Karpas-422 (cell line): ENCODE data around the gene VPS11. TPM values are rescaled to one million over a fixed set of nuclear protein-coding genes. Genes with fewer than 3 reads are reported as not detected.

Experiments
- DNase-seq: peaks from one replicate; pipeline ENCODE4 v3.0.0-alpha.2; 2015
- H2AFZ ChIP-seq: fragments of 200-600 bp; sonication (generic); 2 replicates; pipeline ENCODE4 v1.6.1; 2014; ENCODE audit warnings: antibody characterized with exemption, low read length, mixed read lengths
- H3K27ac ChIP-seq: fragments of 200-600 bp; sonication (generic); 2 replicates; pipeline ENCODE4 v1.5.1; 2014; ENCODE audit warnings: mild to moderate bottlenecking, low read length, moderate library complexity
- H3K27me3 ChIP-seq: fragments of 200-600 bp; sonication (generic); 2 replicates; pipeline ENCODE4 v1.6.1; 2014; ENCODE audit warnings: low read length, mixed read lengths
- H3K36me3 ChIP-seq: fragments of 200-600 bp; sonication (generic); 2 replicates; pipeline ENCODE4 v1.6.1; 2014; ENCODE audit warnings: low read length, mixed read lengths; ENCODE audit not compliant: insufficient read depth
- H3K4me1 ChIP-seq: fragments of 200-600 bp; sonication (generic); 2 replicates; pipeline ENCODE4 v1.6.1; 2014; ENCODE audit warnings: mild to moderate bottlenecking, low read length, mixed read lengths
- H3K4me2 ChIP-seq: fragments of 200-600 bp; sonication (generic); 2 replicates; pipeline ENCODE4 v1.6.1; 2014; ENCODE audit warnings: low read length, low read depth, mild to moderate bottlenecking; ENCODE audit not compliant: poor library complexity, severe bottlenecking
- H3K4me3 ChIP-seq: fragments of 200-600 bp; sonication (generic); 2 replicates; pipeline ENCODE4 v1.5.1; 2014; ENCODE audit warnings: mild to moderate bottlenecking, antibody characterized with exemption, low read length, mixed read lengths
- H3K79me2 ChIP-seq: fragments of 200-600 bp; sonication (generic); 2 replicates; pipeline ENCODE4 v1.6.1; 2014; ENCODE audit warnings: mild to moderate bottlenecking, low read length, mixed read lengths
- H3K9ac ChIP-seq: fragments of 200-600 bp; sonication (generic); 2 replicates; pipeline ENCODE4 v1.6.0; 2014; ENCODE audit warnings: low read length
- H3K9me2 ChIP-seq: fragments of 200-600 bp; sonication (generic), shearing (Covaris generic); replicated peaks from 2 replicates; pipeline ENCODE4 v1.6.0; 2014; ENCODE audit warnings: mild to moderate bottlenecking, low read length, moderate library complexity; ENCODE audit not compliant: insufficient read depth
- H3K9me3 ChIP-seq: fragments of 300-700, 200-600 bp; sonication (generic); 2 replicates; pipeline ENCODE4 v1.6.1; 2014; ENCODE audit warnings: low read length, mixed read lengths
- H4K20me1 ChIP-seq: fragments of 200-600 bp; sonication (generic); 2 replicates; pipeline ENCODE4 v1.6.1; 2014; ENCODE audit warnings: mild to moderate bottlenecking, antibody characterized with exemption, low read length, low read depth; ENCODE audit not compliant: insufficient read depth
- total RNA-seq: library from RNA; depleted of rRNA; stranded (reverse); fragments of >200 nt; shearing (Covaris generic); gene quantifications from 2 replicates; pipeline ENCODE4 v1.2.3, GENCODE V29; 2014; ENCODE audit warnings: low replicate concordance

Gene VPS11
- total RNA-seq, 1 experiment from 2014 or later, result 19.2 TPM

DNA sequence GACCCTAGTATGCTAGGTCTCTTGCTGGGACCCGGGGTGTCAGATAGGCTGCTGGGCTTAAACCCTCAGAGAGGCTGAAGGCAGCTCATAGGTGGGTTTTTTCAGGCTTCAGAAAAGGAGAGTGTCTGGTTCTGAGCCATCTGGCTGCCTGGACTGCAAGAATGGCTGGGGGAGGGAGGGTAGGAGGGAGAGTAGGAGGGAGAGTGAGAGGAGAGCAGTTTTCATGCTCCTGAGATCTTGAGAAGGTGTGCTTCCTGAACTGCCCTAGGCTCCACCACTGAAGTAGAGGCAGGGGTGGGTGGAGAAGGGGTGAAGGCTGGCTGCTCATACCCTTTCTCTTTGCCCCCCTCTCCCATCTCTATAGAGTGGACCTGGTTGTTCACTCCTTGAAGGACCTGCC, 21.7 kb downstream of the VPS11 start:
- Histone ChIP-seq H4K20me1 (no peaks in the 10 kb centered on the region), H3K4me2 (no peak overlapping the region), H3K4me3 (no peak overlapping the region), H3K27me3 (no peaks in the 10 kb centered on the region), H3K9ac (no peak overlapping the region), H2AFZ (no peak overlapping the region), H3K27ac (no peak overlapping the region), H3K9me3 (no peaks in the 10 kb centered on the region), H3K36me3 (peaks cover 8% of the 10 kb centered on the region; the same call in 1 of the 2 replicates), H3K4me1 (peaks cover 28% of the 10 kb centered on the region), H3K9me2 (no peaks in the 10 kb centered on the region), H3K79me2 (peaks cover 23% of the 10 kb centered on the region)
- DNase-seq, result no peak

DNA sequence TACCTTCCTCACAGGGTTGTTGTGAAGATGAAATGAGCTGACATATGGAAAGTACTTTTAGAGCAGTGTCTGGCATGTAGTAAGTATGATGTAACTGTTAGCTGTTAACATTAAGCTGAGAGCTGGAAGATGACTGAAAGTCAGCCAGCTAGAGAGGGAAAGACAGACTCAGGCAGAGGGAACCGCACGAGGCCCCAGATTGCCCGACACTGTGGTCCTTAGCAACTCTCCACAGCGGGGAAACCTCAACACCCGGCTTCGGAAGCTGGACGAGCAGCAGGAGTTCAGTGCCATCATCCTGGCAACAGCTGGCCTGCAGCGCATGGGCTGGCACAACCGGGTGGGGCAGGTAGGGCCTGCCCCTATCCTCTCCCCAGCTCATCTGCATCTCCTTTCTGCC, 23.6 kb downstream of the VPS11 start:
- no peaks in the 10 kb centered on the region for H4K20me1 ChIP-seq
- peaks cover 22% of the 10 kb centered on the region for H3K79me2 ChIP-seq
- H3K27me3 ChIP-seq, result no peaks in the 10 kb centered on the region
- H3K4me3 ChIP-seq, result no peak overlapping the region
- H3K4me1 ChIP-seq, result peaks cover 26% of the 10 kb centered on the region
- no peaks in the 10 kb centered on the region for H3K9me3 ChIP-seq
- no peak overlapping the region for H3K4me2 ChIP-seq
- no peak for DNase-seq
- H2AFZ ChIP-seq, result no peak overlapping the region
- no peaks in the 10 kb centered on the region for H3K9me2 ChIP-seq
- no peak overlapping the region for H3K9ac ChIP-seq
- H3K36me3 ChIP-seq, result peaks cover 8% of the 10 kb centered on the region; the same call in 1 of the 2 replicates
- H3K27ac ChIP-seq, result 0 out of 2 replicates have a peak overlapping the region, but pooled peaks have one; percentile 86

DNA sequence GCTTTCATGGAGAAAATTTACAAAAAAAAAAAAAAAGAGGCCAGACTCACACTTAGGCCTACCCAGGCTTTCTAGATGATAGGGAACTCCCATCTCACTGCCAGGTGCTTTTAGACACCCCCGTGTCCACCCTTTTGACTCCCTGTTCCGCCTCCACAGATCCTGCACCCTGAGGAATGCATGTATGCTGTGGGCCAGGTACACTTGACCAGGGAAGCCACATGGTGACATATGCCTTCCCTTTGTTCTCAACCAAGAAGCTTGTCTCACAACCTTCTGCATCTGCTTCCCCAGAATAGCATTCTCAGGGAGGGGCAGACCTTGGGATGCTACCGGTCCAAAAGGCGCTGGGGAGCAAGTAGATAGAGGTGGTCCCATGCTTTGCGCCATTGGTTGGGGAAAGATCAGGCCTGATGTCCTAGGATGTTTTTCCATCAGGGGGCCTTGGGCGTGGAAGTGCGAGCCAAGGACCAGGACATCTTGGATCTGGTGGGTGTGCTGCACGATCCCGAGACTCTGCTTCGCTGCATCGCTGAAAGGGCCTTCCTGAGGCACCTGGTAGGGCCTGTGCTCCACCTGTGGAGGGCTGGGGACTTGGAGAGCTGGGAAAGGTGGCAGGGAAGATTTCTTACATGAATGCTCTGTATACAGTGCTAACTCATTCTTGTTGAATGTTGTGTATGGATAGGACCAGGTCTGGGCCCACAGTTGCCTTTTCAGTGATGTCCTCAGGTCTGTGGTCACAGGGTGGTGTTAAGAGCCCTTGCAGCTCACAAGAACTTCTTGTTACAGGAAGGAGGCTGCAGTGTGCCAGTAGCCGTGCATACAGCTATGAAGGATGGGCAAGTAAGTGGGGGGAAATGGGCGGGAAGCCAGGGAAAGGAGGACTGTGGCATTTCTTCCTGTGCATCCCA, 24.6 kb downstream of the VPS11 start:
- peak overlapping the region; percentile 76 for H3K4me2 ChIP-seq
- H3K4me1 ChIP-seq, result peaks cover 35% of the 10 kb centered on the region
- H3K27me3 ChIP-seq, result no peaks in the 10 kb centered on the region
- H3K9me2 ChIP-seq, result no peaks in the 10 kb centered on the region
- peaks cover 12% of the 10 kb centered on the region for H3K36me3 ChIP-seq
- no peak for DNase-seq
- no peaks in the 10 kb centered on the region for H3K9me3 ChIP-seq
- H2AFZ ChIP-seq, result no peak overlapping the region
- H4K20me1 ChIP-seq, result no peaks in the 10 kb centered on the region
- H3K27ac ChIP-seq, result peak overlapping the region; percentile 86
- peak overlapping the region; percentile 86; the same call in 1 of the 2 replicates for H3K4me3 ChIP-seq
- peaks cover 21% of the 10 kb centered on the region for H3K79me2 ChIP-seq
- H3K9ac ChIP-seq, result peak overlapping the region; percentile 92; the same call in 1 of the 2 replicates

DNA sequence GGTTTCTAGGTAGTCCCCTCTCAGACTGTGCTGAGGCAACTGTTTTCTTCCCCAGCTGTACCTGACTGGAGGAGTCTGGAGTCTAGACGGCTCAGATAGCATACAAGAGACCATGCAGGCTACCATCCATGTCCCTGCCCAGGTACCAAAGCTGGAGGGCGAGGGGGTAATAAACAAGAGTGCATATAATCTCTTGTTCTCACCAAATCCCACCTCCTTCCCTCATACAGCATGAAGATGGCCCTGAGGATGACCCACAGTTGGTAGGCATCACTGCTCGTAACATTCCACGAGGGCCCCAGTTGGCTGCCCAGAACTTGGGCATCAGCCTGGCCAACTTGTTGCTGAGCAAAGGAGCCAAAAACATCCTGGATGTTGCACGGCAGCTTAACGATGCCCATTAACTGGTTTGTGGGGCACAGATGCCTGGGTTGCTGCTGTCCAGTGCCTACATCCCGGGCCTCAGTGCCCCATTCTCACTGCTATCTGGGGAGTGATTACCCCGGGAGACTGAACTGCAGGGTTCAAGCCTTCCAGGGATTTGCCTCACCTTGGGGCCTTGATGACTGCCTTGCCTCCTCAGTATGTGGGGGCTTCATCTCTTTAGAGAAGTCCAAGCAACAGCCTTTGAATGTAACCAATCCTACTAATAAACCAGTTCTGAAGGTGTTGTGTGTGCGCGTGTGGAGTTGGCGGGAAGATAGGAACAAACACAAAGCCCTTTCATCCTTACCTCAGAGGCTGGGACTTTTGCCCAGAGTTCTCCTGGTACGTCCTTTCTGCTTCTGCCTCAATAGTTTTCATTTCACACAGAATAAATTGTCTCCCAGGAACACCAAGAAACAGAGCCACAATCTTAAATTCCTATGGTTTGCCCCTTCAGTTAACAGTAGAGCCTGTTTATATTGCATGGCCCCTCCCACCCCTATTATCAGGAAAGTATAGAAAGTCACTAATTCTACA, 25.5 kb downstream of the VPS11 start:
- Histone ChIP-seq H3K36me3 (peaks cover 15% of the 10 kb centered on the region), H3K79me2 (peaks cover 18% of the 10 kb centered on the region), H3K4me2 (peak overlapping the region; percentile 76), H3K9me3 (no peaks in the 10 kb centered on the region), H4K20me1 (no peaks in the 10 kb centered on the region), H3K27ac (peak overlapping the region; percentile 86), H2AFZ (no peak overlapping the region), H3K4me1 (peaks cover 45% of the 10 kb centered on the region), H3K9me2 (no peaks in the 10 kb centered on the region), H3K27me3 (no peaks in the 10 kb centered on the region), H3K9ac (peak overlapping the region; percentile 92), H3K4me3 (peak overlapping the region; percentile 86)
- DNase-seq, result peak; percentile 62

DNA sequence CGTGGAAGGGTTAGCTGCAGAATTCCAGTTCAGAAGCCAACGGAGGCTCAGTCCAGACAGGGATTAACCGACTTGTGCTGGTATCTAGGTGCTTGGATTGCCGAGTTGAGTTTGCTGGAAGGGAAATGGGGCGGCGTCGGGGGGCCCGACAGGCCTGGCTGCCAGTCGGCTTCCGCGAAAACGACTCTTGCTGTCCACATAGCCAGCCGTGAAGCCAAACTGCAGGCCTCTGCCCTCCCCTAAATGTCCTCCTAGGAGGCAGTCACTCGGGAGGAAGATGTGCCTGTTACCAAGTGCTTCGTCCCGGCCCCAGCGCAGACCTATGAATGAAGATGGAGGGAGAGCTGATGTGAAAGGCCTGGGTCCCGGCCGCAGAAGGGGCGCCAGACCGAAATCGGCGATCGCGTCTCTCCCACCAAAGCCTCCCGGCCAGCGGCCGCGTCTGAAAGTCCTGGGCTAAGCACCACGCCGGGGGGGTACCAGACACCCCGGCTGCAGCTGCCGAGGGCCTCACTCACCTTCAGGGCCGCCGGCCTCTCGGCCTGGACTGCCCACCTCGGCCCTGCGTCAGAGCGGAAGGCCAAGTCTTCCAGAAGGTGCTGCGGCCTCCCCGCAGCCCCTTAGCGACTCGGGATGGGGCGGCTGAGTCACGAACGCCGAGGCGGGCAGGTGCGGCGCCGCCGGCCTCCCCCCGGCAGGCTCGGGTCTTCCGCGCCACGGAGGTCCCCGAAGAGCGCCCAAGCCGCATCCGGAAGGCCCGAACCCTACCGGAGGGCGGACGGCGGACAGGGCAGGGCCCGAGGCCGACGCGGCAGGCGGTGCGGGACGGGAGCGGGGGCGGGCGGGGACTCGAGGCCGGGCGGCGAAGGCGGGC, 26.6 kb downstream of the VPS11 start:
- no peak overlapping the region for H2AFZ ChIP-seq

DNA sequence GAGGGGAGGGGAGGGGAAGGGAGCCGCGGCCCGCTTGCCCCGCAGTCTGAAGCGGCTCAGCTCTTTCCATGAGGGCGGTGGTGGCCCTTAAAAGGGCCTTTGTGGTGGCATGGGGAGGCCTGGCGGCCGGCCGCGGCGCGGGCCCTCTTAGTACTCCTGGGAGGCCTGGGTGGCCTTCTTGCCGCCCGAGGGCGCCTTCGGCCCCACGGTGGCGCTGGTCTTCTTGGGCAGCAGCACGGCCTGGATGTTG, 27.1 kb downstream of the VPS11 start:
- H3K79me2 ChIP-seq, result peaks cover 19% of the 10 kb centered on the region

More for the DNA sequence above, 26.6 kb downstream of the VPS11 start:
- peak overlapping the region; percentile 76 for H3K4me2 ChIP-seq
- H3K79me2 ChIP-seq, result peaks cover 18% of the 10 kb centered on the region
- H3K27ac ChIP-seq, result peak overlapping the region; percentile 86
- peaks cover 15% of the 10 kb centered on the region for H3K36me3 ChIP-seq
- H3K9ac ChIP-seq, result peak overlapping the region; percentile 92
- H3K4me1 ChIP-seq, result peaks cover 52% of the 10 kb centered on the region
- H3K27me3 ChIP-seq, result no peaks in the 10 kb centered on the region
- no peaks in the 10 kb centered on the region for H3K9me2 ChIP-seq
- peak overlapping the region; percentile 86 for H3K4me3 ChIP-seq
- no peaks in the 10 kb centered on the region for H3K9me3 ChIP-seq
- peak; percentile 67 for DNase-seq
- no peaks in the 10 kb centered on the region for H4K20me1 ChIP-seq

DNA sequence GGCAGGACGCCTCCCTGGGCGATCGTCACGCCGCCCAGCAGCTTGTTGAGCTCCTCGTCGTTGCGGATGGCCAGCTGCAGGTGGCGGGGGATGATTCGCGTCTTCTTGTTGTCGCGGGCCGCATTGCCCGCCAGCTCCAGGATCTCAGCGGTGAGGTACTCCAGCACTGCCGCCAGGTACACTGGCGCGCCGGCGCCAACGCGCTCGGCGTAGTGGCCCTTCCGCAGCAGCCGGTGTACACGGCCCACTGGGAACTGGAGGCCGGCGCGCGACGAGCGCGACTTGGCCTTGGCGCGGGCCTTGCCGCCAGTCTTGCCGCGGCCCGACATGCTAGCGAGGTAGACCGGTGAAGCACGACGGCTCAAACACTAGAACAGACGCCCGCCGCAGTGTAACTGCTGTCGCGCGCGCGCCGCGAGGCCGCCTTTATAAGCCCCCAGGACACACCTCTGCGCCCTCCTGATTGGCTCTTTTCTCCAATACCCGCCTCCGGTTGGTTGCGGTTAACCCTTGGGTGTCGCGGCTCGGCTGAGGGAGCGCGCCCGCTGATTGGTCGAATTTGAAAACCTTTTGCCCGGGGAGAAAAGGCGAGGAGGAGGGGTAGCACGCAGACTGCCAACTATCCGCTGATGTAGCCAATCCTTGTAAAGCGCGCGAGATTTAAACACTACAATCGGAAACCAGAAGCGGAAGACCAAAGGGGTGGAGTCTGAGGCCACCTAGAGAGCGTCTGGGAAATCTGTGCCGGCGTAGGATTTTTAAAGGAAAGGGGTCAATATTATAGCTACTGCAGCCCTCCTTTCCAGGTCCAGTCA, 27.7 kb downstream of the VPS11 start:
- peak overlapping the region; percentile 92 for H3K9ac ChIP-seq
- no peaks in the 10 kb centered on the region for H3K9me3 ChIP-seq
- no peaks in the 10 kb centered on the region for H3K27me3 ChIP-seq
- peaks cover 23% of the 10 kb centered on the region for H3K79me2 ChIP-seq
- peak overlapping the region; percentile 86 for H3K27ac ChIP-seq
- DNase-seq, result peak; percentile 98
- peak overlapping the region; percentile 86 for H3K4me3 ChIP-seq
- H2AFZ ChIP-seq, result no peak overlapping the region
- H3K9me2 ChIP-seq, result no peaks in the 10 kb centered on the region
- no peaks in the 10 kb centered on the region for H4K20me1 ChIP-seq
- H3K36me3 ChIP-seq, result peaks cover 15% of the 10 kb centered on the region
- peaks cover 59% of the 10 kb centered on the region for H3K4me1 ChIP-seq
- peak overlapping the region; percentile 76 for H3K4me2 ChIP-seq

More for the DNA sequence above, 27.1 kb downstream of the VPS11 start:
- Histone ChIP-seq H3K4me1 (peaks cover 54% of the 10 kb centered on the region), H2AFZ (no peak overlapping the region), H3K27ac (peak overlapping the region; percentile 86), H3K9me3 (no peaks in the 10 kb centered on the region), H3K9ac (peak overlapping the region; percentile 92), H4K20me1 (no peaks in the 10 kb centered on the region), H3K4me3 (peak overlapping the region; percentile 86), H3K36me3 (peaks cover 15% of the 10 kb centered on the region), H3K4me2 (peak overlapping the region; percentile 76), H3K27me3 (no peaks in the 10 kb centered on the region), H3K9me2 (no peaks in the 10 kb centered on the region)
- DNase-seq, result no peak
